Stimulated activated CD8-positive, alpha-beta memory T cell treated with anti-CD3 and anti-CD28 coated beads, Interleukin-4, amount 100 ng/mL, for 48 hours (primary cell): Measurements from ENCODE around the gene MAPRE3.
"Not testable (repeated sequence)": the region's sequence is repeated elsewhere in the genome, so short reads cannot be mapped to it uniquely, and the experiment has no call there.

ENCODE experiments used
- DNase-seq: peaks from one replicate; pipeline ENCODE4 v3.0.0-alpha.2; 2020

Gene MAPRE3

GRCh38 chr2:27071990-27072830, 101.8 kb downstream of the MAPRE3 start:
- DNase-seq: peak; percentile 72

GRCh38 chr2:27072920-27073319, 102.5 kb downstream of the MAPRE3 start:
- DNase-seq: no peak

- DNase-seq: no peak
Observed at GRCh38 chr2:27073782-27074181, 103.3 kb downstream of the MAPRE3 start.

GRCh38 chr2:27074738-27075565, 104.5 kb downstream of the MAPRE3 start:
- DNase-seq: peak; percentile 57

GRCh38 chr2:27075566-27075871, 105.1 kb downstream of the MAPRE3 start:
- DNase-seq: not testable (repeated sequence)

- DNase-seq: no peak
Observed at GRCh38 chr2:27076323-27076722, 105.9 kb downstream of the MAPRE3 start.
